ENCODE results near the gene GRB2. TPM values are rescaled to one million over a fixed set of nuclear protein-coding genes. Genes with fewer than 3 reads are reported as not detected.

The GRB2 gene
- total and polyA plus RNA-seq, 10 donors, result 66.8 to 352 (median 209) TPM

DNA sequence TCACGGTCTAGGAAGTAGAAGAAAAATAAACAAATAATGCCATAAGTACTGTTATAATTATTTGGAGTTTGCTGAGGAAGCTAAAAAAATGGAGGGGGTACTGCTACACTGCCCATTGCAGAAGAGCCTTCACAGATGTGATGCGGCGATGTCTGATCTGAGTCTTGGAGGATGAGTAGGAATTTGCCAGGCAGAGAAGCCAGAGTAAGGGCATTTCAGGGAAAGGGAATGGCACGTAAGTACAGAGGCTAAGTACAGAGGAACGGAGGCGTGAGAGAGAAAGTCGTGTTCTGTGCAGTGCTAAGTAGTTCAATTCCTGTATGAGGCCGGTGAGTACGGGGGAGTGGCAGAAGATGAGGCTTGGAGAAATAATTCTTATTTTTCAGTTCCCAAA, 741 bp upstream of the GRB2 start:
- intact Hi-C loops (cut with DNase I; ENCODE audit: low total_unique reads), result no loop called here
- H3K9me3 ChIP-seq, result no peaks in the 10 kb centered on the region
- H3K27ac ChIP-seq, result peak overlapping the region; percentile 55 to 100 (median 98)
- H3K4me3 ChIP-seq, result peak overlapping the region; percentile 78 to 99 (median 97)
- H3K36me3 ChIP-seq, result no peaks in the 10 kb centered on the region
- no peaks in the 10 kb centered on the region for H3K27me3 ChIP-seq (replicated peaks in 1 of 7)
- WGBS, 5 donors, result 9 to 19% (median 18%) methylated on average over 9 of the region's 9 CpGs
- no peak for DNase-seq
- H3K4me1 ChIP-seq, result peaks cover 29 to 62% (median 42%) of the 10 kb centered on the region in 6 donors
- TF ChIP-seq POLR2A (IDR thresholded peaks at IDR 0.05), result no peak
- TF ChIP-seq, protein P1, sequence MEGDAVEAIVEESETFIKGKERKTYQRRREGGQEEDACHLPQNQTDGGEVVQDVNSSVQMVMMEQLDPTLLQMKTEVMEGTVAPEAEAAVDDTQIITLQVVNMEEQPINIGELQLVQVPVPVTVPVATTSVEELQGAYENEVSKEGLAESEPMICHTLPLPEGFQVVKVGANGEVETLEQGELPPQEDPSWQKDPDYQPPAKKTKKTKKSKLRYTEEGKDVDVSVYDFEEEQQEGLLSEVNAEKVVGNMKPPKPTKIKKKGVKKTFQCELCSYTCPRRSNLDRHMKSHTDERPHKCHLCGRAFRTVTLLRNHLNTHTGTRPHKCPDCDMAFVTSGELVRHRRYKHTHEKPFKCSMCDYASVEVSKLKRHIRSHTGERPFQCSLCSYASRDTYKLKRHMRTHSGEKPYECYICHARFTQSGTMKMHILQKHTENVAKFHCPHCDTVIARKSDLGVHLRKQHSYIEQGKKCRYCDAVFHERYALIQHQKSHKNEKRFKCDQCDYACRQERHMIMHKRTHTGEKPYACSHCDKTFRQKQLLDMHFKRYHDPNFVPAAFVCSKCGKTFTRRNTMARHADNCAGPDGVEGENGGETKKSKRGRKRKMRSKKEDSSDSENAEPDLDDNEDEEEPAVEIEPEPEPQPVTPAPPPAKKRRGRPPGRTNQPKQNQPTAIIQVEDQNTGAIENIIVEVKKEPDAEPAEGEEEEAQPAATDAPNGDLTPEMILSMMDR (IDR thresholded peaks at IDR 0.05 in 8 of 11, conservative IDR thresholded peaks at IDR 0.05 in 3 of 11), result no peak

- Histone ChIP-seq H3K27me3 (replicated peaks in 1 of 7) (no peaks in the 10 kb centered on the region), H3K27ac (peak overlapping the region; percentile 97 to 100 (median 98)), H3K4me1 (peaks cover 36 to 70% (median 54%) of the 10 kb centered on the region in 6 donors), H3K4me3 (peak overlapping the region; percentile 78 to 99 (median 97)), H3K9me3 (no peaks in the 10 kb centered on the region), H3K36me3 (peaks cover 0 to 11% (median 0%) of the 10 kb centered on the region in 6 donors)
- TF ChIP-seq POLR2AphosphoS5 (IDR thresholded peaks at IDR 0.05) (no peak), POLR2A (IDR thresholded peaks at IDR 0.05) (no peak)
- TF ChIP-seq, protein P1 (IDR thresholded peaks at IDR 0.05 in 8 of 11, conservative IDR thresholded peaks at IDR 0.05 in 3 of 11), result no peak
- 0 to 1% (median 1%) methylated on average over 21 to 37 of the region's 37 CpGs for WGBS, 5 donors
- intact Hi-C loops (cut with DNase I; ENCODE audit: low total_unique reads), result no loop called here
- peak; percentile 90 for DNase-seq
Observed at GRCh38 chr17:75404731-75405364, 630 bp downstream of the GRB2 start.

DNA sequence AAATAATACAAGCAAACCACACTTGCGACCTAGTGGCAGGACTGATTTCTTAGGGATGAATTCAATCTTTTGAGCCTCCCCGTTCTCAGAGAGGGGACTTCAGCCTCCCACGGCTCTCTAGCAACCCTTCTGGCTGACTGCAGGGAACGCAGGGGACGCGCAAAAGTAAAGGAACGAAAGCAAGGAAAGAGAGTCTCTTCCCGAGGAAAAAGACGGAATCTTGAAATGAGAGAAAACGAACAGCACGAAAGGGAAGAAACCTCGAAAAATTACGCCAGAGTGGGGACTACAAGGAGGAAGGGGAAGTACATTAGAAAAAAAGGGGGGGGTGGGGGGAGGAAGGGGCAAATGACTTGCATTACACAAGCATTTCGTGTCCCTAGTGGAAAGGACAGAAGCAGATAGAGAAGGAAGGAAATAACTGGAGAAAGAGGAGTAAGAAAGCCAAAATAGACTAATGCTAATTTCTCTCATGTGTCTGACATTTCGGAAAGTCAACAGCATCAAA, 1.2 kb downstream of the GRB2 start:
- Histone ChIP-seq H3K27me3 (replicated peaks in 1 of 7) (no peaks in the 10 kb centered on the region), H3K4me3 (peak overlapping the region; percentile 78 to 99 (median 97)), H3K4me1 (peaks cover 36 to 76% (median 59%) of the 10 kb centered on the region in 6 donors), H3K27ac (peak overlapping the region; percentile 97 to 100 (median 98)), H3K36me3 (peaks cover 0 to 13% (median 0%) of the 10 kb centered on the region in 6 donors), H3K9me3 (no peaks in the 10 kb centered on the region)
- WGBS, 5 donors, result 0 to 1% (median 0%) methylated on average over 15 of the region's 15 CpGs
- intact Hi-C loops (cut with DNase I; ENCODE audit: low total_unique reads), result no loop called here
- DNase-seq, result no peak
- TF ChIP-seq, protein P1 (IDR thresholded peaks at IDR 0.05 in 8 of 11, conservative IDR thresholded peaks at IDR 0.05 in 3 of 11), result peak; percentile 17 to 79 (median 59)
- TF ChIP-seq POLR2A (IDR thresholded peaks at IDR 0.05) (no peak), POLR2AphosphoS5 (IDR thresholded peaks at IDR 0.05) (peak in 1 of 3 donors; percentile 40)

DNA sequence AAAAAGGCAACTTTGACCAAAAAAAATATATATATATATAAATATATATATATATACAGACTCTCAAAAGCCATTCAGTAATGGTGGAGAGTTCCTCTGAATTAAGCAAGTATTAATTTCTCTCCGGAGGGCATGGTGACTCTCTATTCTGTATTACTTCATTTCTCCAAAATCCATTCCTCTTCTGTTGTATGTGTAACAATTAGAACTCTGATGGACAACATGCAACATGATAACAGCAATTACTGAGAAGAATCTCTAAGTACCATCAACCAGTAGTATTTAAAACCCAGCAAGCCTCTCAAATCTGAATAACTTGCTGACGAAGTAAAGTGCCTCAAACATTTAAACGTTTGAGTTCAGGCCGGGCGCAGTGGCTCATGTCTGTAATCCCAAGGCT, 2.3 kb downstream of the GRB2 start:
- TF ChIP-seq, protein P1 (IDR thresholded peaks at IDR 0.05 in 8 of 11, conservative IDR thresholded peaks at IDR 0.05 in 3 of 11), result no peak
- TF ChIP-seq POLR2AphosphoS5 (IDR thresholded peaks at IDR 0.05) (no peak), POLR2A (IDR thresholded peaks at IDR 0.05) (no peak)
- DNase-seq, result no peak
- 37 to 60% (median 42%) methylated on average over 5 of the region's 5 CpGs for WGBS, 5 donors
- intact Hi-C loops (cut with DNase I; ENCODE audit: low total_unique reads), result no loop called here
- H3K4me3 ChIP-seq, result peak overlapping the region in 7 of 8 donors; percentile 78 to 99 (median 96)
- H3K27ac ChIP-seq, result peak overlapping the region in 7 of 8 donors; percentile 97 to 100 (median 98)
- no peaks in the 10 kb centered on the region for H3K9me3 ChIP-seq
- H3K36me3 ChIP-seq, result peaks cover 0 to 13% (median 0%) of the 10 kb centered on the region in 6 donors
- no peaks in the 10 kb centered on the region for H3K27me3 ChIP-seq (replicated peaks in 1 of 7)
- peaks cover 36 to 87% (median 71%) of the 10 kb centered on the region in 6 donors for H3K4me1 ChIP-seq

Data from spleen (tissue), 11 donors.